Activated B cell treated with CpG ODN at 0.5 μM for 24 hours (primary cell): ENCODE measurements around the gene TMEM38A. TPM values are rescaled to one million over a fixed set of nuclear protein-coding genes. Genes with fewer than 3 reads are reported as not detected.
"Not testable (repeated sequence)": the region's sequence is repeated elsewhere in the genome, so short reads cannot be mapped to it uniquely, and the experiment has no call there.

Experiments
- ATAC-seq: fragments of 200-7000 bp; cut with Tn5 transposase; one replicate; pipeline ENCODE4 v1.10.0; 2021; ENCODE audit warnings: low read depth, mild to moderate bottlenecking, moderate library complexity
- CTCF ChIA-PET: fragments of 350-600 bp; sonication (Branson Sonifier 250); formaldehyde crosslinking; loops from one replicate; lab custom pipeline; 2021; ENCODE audit warnings: antibody characterized with exemption; lab: Charles Lee
- POLR2A ChIA-PET: fragments of 350-600 bp; sonication (Branson Sonifier 250); formaldehyde crosslinking; loops from one replicate; lab custom pipeline; 2021; ENCODE audit warnings: antibody characterized with exemption; lab: Charles Lee
- DNase-seq: peaks from one replicate; pipeline ENCODE4 v3.0.0; 2022
- H3K27ac Mint-ChIP-seq: one replicate; pipeline ENCODE4 v1.8.0; 2020; ENCODE audit warnings: mixed read lengths
- H3K27me3 Mint-ChIP-seq: one replicate; pipeline ENCODE4 v1.8.0; 2021; ENCODE audit warnings: mixed read lengths
- H3K36me3 Mint-ChIP-seq: one replicate; pipeline ENCODE4 v1.8.0; 2021; ENCODE audit warnings: low read depth, mixed read lengths
- H3K4me1 Mint-ChIP-seq: one replicate; pipeline ENCODE4 v1.8.0; 2021; ENCODE audit warnings: mixed read lengths
- H3K4me3 Mint-ChIP-seq: one replicate; pipeline ENCODE4 v1.8.0; 2020; ENCODE audit warnings: mild to moderate bottlenecking, mixed read lengths
- H3K9me3 Mint-ChIP-seq: one replicate; pipeline ENCODE4 v1.8.0; 2020; ENCODE audit warnings: mixed read lengths
- intact Hi-C: fragments of 100-400 bp; cut with micrococcal nuclease; formaldehyde crosslinking; loops from one replicate; pipeline ENCODE4 v1.15.1; 2024
- total RNA-seq: library from RNA; stranded (reverse); gene quantifications from 2 replicates; pipeline ENCODE4 v1.2.3, GENCODE V29; 2022
- TF ChIP-seq, protein P1 (sequence below): fragments of 200-600 bp; IDR thresholded peaks from one replicate; pipeline ENCODE4 v1.8.0; 2022; ENCODE audit warnings: antibody characterized with exemption, mild to moderate bottlenecking

The TMEM38A gene
- total RNA-seq, 1 donor from 2014 or later, result 4.0 TPM

DNA sequence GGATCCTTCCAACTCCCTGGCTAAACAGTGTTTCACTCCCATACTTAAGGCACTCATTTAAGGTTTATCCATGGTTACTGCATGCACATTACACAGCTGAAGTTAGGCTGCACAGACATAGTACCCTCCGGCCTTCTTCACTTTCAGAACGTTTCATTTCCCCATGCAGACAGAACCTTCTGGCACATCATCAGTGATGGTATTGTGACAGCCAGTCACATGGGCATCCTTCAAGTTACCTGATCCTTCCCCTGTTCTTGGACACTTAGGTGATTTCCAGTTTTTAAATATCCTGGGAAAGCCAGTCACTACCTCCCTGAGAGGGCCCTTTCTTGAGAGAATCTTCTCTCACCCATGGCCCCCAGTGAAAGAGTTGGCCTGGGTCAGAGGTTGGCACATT is 10.1 kb upstream of the TMEM38A start:
- DNase-seq (no peak), ATAC-seq (no peak)
- CTCF ChIA-PET, result no interaction called here
- no peak overlapping the region for H3K4me3 Mint-ChIP-seq
- TF ChIP-seq, protein P1, sequence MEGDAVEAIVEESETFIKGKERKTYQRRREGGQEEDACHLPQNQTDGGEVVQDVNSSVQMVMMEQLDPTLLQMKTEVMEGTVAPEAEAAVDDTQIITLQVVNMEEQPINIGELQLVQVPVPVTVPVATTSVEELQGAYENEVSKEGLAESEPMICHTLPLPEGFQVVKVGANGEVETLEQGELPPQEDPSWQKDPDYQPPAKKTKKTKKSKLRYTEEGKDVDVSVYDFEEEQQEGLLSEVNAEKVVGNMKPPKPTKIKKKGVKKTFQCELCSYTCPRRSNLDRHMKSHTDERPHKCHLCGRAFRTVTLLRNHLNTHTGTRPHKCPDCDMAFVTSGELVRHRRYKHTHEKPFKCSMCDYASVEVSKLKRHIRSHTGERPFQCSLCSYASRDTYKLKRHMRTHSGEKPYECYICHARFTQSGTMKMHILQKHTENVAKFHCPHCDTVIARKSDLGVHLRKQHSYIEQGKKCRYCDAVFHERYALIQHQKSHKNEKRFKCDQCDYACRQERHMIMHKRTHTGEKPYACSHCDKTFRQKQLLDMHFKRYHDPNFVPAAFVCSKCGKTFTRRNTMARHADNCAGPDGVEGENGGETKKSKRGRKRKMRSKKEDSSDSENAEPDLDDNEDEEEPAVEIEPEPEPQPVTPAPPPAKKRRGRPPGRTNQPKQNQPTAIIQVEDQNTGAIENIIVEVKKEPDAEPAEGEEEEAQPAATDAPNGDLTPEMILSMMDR, result no peak
- H3K27ac Mint-ChIP-seq, result no peak overlapping the region
- H3K36me3 Mint-ChIP-seq, result peaks cover 91% of the 10 kb centered on the region
- intact Hi-C loops, result no loop called here
- POLR2A ChIA-PET, result interaction anchor here (0.6 kb wide), 1 partner anchor 62 kb away, joined by 3 read pairs; no protein-coding TSS in a partner anchor
- peaks cover 6% of the 10 kb centered on the region for H3K4me1 Mint-ChIP-seq
- H3K27me3 Mint-ChIP-seq, result no peaks in the 10 kb centered on the region
- H3K9me3 Mint-ChIP-seq, result no peaks in the 10 kb centered on the region

DNA sequence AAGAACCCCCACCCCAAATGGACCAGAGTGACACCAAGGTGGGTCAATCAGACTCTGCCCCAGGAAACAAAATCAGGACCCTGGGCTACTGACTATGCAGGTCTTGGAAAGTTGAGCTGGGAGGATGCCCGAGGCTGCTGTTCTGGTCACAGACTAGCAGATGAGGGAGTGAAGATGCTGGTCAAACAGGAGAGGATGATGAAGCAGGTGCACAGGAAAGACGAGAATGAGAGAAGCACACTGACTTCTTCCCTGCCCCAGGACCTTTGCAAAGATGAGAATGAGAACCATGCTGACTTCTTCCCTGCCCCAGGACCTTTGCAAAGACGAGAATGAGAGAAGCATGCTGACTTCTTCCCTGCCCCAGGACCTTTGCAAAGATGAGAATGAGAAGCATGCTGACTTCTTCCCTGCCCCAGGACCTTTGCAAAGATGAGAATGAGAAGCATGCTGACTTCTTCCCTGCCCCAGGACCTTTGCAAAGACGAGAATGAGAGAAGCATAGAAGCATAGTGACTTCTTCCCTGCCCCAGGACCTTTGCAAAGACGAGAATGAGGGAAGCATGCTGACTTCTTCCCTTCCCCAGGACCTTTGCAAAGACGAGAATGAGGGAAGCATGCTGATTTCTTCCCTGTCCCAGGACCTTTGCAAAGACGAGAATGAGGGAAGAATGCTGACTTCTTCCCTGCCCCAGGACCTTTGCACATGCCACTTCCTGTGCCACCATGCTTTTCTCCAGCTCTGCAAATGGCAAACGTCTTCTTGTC is 9.3 kb upstream of the TMEM38A start:
- H3K9me3 Mint-ChIP-seq, ATAC-seq, H3K27me3 Mint-ChIP-seq, intact Hi-C loops, CTCF ChIA-PET, DNase-seq, H3K4me3 Mint-ChIP-seq, POLR2A ChIA-PET: not testable (repeated sequence)
- Mint-ChIP-seq H3K27ac (peak overlapping the region; percentile 35), H3K4me1 (peaks cover 11% of the 10 kb centered on the region), H3K36me3 (peaks cover 91% of the 10 kb centered on the region)

DNA sequence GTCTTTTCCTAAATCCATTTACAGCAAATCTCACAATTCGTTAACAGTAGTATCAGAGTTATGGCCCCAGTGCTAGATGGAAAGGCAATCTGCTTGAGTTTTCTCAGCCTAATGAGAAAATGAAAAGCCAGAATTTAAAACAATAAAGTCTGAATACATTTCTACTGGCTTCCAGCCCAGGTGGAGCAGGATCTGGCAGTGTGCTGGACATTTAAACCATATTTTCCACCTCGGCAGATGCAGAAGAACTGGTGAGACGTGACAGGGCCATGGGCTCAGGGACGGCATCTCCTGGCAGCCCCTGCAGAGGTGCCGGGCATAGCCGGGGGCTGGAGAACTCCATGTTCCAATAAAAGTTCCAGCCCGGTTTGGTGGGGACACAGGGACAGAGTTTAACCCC is 8.1 kb upstream of the TMEM38A start:
- Mint-ChIP-seq H3K27me3 (no peaks in the 10 kb centered on the region), H3K4me1 (peaks cover 18% of the 10 kb centered on the region), H3K36me3 (peaks cover 90% of the 10 kb centered on the region), H3K9me3 (no peaks in the 10 kb centered on the region), H3K27ac (no peak overlapping the region), H3K4me3 (no peak overlapping the region)
- CTCF ChIA-PET, result no interaction called here
- POLR2A ChIA-PET, result no interaction called here
- ATAC-seq (no peak), DNase-seq (no peak)
- intact Hi-C loops, result no loop called here
- TF ChIP-seq, protein P1, result no peak

DNA sequence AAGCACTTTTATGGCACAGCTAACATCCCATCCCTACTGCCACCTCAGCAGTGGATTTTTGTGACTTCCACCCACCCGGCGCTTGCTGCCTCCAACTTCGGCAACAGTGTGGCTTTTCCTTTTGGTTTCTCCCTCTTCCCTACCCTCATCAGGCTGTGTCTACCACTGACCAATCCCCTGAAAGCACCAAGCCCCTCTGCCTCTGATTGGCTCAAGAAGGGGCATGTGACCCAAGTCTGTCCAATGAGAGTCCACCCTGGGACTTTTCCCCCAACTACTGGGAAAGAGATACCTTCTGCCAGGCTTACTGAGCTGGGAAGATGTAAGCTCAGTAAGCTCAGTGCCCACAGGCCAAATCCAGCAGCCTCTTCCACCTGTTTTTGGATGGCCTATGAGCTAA is 6.8 kb upstream of the TMEM38A start:
- Mint-ChIP-seq H3K27ac (no peak overlapping the region), H3K36me3 (peaks cover 87% of the 10 kb centered on the region), H3K27me3 (no peaks in the 10 kb centered on the region), H3K4me1 (peaks cover 30% of the 10 kb centered on the region), H3K9me3 (no peaks in the 10 kb centered on the region), H3K4me3 (no peak overlapping the region)
- DNase-seq (no peak), ATAC-seq (peak; percentile 31)
- TF ChIP-seq, protein P1, result no peak
- ChIA-PET CTCF (no interaction called here), POLR2A (interaction anchor here (0.6 to 0.7 kb wide), 3 partner anchors 10 to 159 kb away, joined by 3 to 8 read pairs (median 5); no protein-coding TSS in a partner anchor)
- intact Hi-C loops, result no loop called here

DNA sequence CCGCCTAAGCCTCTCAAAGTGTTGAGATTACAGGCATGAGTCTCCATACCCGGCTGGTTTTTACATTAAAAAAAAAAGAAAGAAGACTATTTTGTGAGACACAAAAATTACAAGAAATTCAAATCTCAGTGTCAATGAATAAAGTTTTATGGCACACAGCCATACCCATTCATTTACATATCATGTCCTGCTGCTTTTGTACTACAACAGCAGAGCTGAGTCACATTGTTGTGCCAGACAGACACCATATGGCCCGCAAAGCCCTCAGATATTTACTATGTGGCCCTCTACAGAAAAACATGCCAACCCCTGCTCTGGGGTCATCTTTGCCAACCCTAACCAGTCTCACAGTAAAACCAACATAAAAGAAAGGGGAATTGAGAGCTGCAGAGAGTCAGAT is 6.3 kb upstream of the TMEM38A start:
- ChIA-PET CTCF (no interaction called here), POLR2A (interaction anchor here (0.6 to 0.7 kb wide), 4 partner anchors 10 to 159 kb away, joined by 3 to 8 read pairs (median 3); no protein-coding TSS in a partner anchor)
- H3K27ac Mint-ChIP-seq, result no peak overlapping the region
- no peaks in the 10 kb centered on the region for H3K9me3 Mint-ChIP-seq
- intact Hi-C loops, result no loop called here
- no peak overlapping the region for H3K4me3 Mint-ChIP-seq
- H3K36me3 Mint-ChIP-seq, result peaks cover 84% of the 10 kb centered on the region
- H3K27me3 Mint-ChIP-seq, result no peaks in the 10 kb centered on the region
- no peak for ATAC-seq
- no peak for DNase-seq
- TF ChIP-seq, protein P1, result no peak
- peaks cover 33% of the 10 kb centered on the region for H3K4me1 Mint-ChIP-seq
